ENCODE results near the gene PRAMEF1.
"Not testable (repeated sequence)": the region's sequence is repeated elsewhere in the genome, so short reads cannot be mapped to it uniquely, and the experiment has no call there.

PRAMEF1 gene

DNA sequence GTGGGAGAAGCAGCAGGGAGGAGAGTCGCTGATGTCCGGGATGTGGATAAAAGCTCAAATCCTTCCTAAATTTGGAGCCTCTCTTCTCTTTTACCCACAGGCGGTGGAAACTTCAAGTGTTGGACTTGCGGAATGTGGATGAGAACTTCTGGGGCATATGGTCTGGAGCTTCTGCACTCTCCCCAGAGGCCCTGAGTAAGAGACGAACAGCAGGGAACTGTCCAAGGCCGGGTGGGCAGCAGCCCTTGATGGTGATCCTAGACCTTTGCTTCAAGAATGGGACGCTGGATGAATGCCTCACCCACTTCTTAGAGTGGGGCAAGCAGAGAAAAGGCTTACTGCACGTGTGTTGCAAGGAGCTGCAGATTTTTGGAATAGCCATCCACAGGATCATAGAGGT lies 15.8 kb upstream of the PRAMEF1 start:
- DNase-seq (ENCODE audit: low spot score): no peak

DNA sequence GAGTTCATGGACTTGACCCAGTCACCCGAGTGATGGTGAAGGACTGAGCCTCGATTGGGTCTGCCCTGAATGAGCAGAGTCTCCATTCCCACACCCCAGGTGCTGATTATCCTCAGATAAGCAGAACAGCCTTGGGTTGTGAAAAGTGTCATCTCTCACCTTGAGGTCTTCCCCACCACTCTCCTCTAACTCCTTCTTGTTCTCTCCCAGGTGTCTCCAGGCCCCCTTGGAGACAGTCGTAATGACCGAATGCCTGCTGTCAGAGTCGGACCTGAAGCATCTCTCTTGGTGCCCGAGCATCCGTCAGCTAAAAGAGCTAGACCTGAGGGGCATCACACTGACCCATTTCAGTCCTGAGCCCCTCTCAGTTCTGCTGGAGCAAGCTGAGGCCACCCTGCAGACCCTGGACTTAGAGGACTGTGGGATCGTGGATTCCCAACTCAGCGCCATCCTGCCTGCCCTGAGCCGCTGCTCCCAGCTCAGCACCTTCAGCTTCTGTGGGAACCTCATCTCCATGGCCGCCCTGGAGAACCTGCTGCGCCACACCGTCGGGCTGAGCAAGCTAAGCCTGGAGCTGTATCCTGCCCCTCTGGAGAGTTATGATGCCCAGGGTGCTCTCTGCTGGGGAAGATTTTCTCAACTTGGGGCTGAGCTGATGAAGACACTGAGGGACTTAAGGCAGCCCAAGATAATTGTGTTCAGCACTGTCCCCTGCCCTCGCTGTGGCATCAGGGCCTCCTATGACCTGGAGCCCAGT lies 14.2 kb upstream of the PRAMEF1 start:
- DNase-seq (ENCODE audit: low spot score): no peak

DNA sequence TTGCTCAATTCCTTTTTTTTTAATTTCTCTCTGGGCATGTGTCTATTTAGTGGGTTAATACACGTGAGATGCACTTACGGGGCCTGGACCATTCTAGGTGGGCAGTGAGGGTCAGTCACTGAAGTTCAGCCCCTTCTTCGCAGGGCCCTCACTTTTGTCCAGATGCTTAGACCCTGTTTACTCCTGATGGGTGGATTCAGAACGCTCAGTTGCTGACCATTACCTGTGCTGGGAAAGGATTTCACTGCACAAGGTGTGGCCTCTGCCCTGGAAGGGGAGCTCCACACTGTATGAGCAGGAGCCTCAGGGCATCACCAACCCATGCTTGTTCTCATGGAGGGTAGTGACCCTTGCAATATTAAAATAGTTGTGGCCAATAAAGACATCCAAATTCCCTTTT lies 13.1 kb upstream of the PRAMEF1 start:
- no peak for DNase-seq (ENCODE audit: low spot score)

DNA sequence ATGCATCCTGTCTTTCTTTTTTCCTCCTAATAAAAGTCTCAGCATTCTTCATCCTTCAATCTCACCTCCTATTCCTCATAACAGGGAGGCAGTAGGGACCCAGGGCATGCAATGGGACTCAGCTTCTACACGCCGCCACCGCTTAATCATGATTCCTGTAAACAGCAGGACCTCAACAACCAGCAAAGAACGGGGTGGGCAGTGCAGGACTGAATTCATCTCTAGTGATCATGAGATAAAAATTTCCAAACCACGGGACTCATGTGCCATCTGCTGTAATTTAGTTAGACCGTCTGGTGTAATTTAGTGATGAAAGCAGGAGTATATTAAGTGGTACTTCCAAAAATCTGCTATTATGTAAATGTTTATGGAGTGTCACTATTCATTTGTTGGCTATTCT lies 12.3 kb upstream of the PRAMEF1 start:
- no peak for DNase-seq (ENCODE audit: low spot score)

DNA sequence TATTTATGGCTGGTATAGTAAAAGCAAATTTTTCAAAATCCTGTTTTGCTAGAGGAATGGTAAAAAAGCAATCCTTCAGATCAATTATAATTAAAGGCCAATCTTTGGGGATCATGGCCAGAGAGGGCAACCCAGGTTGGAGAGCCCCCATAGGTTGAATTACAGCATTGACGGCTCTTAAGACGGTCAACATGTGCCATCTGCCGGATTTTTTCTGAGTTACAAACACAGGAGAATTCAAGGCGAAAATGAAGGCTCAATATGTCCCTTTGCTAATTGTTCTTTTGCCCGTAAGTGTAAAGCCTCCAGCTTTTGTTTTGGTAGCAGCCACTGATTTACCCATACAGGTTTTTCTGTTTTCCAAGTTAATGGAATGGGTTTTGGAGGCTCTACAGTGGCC lies 9.7 kb upstream of the PRAMEF1 start:
- DNase-seq (ENCODE audit: low spot score): not testable (repeated sequence)

DNA sequence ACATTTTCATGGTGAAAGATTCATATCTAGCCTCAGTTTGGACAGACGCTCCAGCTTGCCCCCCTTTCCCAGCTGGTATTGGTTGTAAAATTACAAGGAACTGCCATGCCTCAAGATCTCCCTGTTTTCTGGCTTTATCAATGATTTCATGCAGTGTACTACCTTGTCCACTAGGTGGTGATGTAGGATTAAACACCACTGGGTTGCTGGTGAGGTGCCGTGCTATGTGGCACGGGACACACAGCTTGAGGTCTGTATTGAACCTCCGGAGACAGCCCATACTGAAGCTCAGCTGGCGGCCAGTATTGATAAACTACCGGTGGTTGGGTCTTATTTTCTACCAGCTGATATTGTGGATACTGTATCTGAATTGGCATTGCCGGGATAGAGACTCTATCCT lies 7.4 kb upstream of the PRAMEF1 start:
- DNase-seq (ENCODE audit: low spot score): not testable (repeated sequence)

DNA sequence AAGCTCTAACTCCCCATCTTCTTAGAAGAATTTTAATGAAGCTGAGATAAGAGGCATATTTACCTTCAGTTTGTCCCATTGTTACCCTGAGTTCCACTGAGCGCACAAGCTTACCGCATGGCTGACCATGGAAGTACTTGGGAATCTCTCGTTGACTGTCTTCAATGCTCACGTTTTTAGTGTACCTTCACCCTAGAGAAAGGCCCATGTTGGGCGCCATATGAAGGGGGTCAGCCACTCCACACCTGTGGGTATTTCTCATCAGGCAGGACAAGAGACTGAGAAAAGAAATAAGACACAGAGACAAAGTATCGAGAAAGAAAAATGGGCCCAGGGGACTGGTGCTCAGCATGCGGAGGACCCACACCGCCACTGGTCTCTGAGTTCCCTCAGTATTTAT lies 6.5 kb upstream of the PRAMEF1 start:
- DNase-seq (ENCODE audit: low spot score): not testable (repeated sequence)

DNA sequence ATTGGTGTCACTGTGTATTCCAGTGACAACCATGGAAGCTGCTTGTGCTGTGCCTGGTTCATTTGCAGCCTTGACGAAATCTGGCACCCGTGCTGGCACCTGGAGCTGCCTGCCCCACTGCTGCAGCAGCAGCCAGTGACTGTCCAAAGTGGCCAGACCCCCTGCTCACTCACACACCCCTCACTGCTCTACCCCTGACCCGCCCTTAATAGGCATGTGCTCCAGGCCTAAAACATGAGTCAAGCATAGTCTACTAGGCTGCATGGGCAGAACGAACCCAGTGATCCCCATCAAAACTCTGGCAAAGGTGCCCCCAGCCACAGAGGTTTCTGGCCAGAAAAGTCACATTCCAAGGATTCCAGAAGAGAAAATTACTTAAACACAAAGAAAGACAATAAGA lies 7.7 kb downstream of the PRAMEF1 start:
- no peak for DNase-seq (ENCODE audit: low spot score)

DNA sequence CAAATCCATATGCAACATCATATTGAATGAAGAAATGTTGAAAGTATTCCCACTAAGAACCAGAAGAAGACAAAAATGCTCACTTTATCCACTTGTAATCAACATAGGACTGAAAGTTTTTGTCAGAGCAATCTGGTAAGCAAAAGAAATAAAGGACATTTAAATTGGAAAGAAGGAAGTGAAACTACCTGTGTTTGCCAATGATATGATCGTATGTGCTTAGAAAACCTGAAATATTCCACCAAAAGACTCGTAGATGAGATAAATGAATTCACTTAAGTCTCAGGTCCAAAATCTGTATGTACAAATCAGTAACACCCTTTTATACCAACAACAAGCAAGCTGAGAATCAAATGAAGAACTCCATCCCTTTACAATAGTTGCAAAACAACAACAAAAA lies 8.5 kb downstream of the PRAMEF1 start:
- no peak for DNase-seq (ENCODE audit: low spot score)

DNA sequence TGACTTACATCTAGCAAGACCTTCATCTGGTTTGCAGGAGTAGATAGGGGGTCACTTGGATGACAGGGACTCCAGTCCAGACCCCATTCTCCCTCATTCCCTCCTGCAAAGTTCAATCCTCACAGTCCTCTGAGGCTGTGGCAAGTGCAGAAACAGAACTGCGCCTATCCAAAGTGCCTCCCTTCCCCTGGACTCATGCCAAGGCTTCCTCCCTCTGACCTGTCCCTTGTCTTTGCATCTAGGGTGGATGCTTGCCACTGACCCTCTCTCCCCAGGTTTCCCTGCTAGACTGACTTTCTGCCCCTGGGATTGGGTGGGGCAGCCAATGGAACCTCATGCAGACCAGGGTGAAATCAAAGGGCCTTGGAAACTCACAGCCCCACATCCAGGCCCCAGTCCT lies 18.7 kb downstream of the PRAMEF1 start:
- DNase-seq (ENCODE audit: low spot score): no peak

DNA sequence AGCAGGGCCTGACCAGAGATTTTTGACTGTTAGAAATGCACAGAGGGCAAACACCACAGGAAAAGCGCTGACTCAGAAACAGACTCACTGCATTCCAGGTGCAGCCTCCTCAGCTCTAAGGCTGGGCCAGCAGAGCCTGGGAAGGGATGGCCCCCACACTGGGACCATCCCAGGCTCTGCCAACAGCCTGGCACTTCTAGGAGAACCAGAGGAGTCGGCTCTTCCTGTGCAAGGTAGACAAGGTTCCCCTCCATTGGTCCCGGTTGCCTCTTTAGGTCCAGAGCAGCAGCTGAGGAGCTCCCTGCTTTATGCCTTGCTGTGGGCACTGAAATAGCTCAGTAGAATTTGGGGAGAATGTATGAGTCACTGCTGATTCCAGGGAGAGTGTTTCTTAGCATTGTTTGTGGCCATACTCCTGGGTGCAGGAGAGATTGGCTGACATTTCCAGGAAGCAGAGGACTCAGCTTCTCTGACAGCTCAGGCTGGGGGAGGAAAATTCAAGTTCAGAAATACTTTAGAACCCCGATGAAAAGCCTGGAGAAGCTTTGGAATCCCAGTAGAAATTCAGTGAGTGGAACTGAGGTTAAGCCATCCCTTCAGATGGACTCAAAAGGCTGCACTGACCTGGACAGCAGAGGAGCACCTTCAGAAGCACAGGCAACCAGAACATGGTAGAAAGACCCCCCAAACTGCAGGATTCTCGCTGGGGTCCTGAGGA lies 19.7 kb downstream of the PRAMEF1 start:
- DNase-seq (ENCODE audit: low spot score): no peak

DNA sequence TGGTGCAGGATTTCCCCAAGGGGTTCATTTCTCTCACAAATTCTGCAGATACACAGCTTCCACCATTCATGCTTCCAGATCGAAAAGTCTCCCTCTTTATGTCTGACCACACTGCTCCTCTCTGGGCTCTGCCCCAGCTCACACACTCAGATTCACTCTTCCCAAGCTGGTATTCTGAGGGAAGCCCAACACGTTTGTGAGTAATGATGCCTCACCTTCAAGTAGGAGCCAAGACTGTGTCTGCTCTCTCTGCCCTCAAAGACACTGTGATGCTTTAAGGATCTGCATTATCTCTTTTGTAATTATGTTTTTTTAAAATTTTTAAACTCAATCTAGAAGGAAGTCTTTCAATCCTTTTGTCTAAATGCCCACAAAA lies 20.2 kb downstream of the PRAMEF1 start:
- no peak for DNase-seq (ENCODE audit: low spot score)

DNA sequence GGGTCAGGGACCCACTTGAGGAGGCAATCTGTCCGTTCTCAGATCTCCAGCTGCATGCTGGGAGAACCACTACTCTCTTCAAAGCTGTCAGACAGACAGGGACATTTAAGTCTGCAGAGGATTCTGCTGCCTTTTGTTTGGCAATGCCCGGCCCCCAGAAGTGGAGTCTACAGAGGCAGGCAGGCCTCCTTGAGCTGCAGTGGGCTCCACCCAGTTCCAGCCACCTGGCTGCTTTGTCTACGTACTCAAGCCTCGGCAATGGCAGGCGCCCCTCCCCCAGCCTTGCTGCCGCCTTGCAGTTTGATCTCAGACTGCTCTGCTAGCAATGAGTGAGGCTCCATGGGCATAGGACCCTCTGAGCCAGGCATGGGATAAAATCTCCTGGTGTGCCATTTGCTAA lies 27.9 kb downstream of the PRAMEF1 start:
- not testable (repeated sequence) for DNase-seq (ENCODE audit: low spot score)

DNA sequence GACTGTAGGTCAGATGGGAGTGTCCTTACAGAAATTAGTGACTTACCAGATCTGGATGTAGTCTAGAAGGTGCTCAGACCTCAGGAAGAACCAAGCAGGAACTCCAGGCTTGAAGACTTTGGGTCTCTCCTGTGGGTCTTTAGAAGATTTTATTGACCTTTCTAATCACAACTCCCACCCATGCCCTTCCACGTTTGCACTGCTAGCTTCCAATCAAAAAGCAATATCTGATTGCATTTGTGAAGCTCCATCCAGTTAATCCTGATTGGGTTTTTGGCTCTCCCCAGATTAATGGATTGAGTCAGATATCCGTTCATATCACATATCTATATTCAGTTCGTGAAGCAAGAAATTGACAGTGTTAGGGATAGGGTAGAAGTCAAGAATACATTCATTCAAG lies 40.1 kb downstream of the PRAMEF1 start, which contains the start of gene PRAMEF11:
TSS of gene PRAMEF11 (minus strand) at position 101 of the 400 bp plus-strand sequence. CDS start 2,621 bp downstream, outside the sequence.
- not testable (repeated sequence) for DNase-seq (ENCODE audit: low spot score)

DNA sequence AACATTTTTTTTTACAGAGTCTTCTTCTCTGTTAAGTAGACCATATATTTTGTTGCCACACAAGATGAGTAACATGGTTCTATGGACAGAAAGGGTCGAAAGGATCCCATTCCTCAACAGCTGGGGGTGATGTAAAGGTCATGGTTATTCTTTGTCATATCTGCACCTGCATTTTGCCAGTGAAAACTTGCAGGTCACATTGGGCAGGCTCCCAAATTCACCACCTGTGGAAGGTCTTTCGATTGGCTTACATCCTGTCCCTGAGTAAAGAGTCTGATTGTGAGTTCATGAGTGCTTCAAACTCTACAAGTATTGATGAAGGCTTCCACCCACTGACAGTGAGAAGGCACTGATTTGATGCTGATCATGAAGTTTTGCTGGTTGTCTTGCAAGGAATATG lies 42.1 kb downstream of the PRAMEF1 start:
- not testable (repeated sequence) for DNase-seq (ENCODE audit: low spot score)

All from hematopoietic multipotent progenitor cell treated with erythropoietin and hydrocortisone succinate and interleukin-3 and kit ligand, for 17 days (in vitro differentiated cells).